ENCODE measurements around the gene DRAXIN.

The DRAXIN gene

GRCh38 chr1:11772458-11772857 lies 80.9 kb downstream of the DRAXIN start:
- no peak overlapping the region for H3K4me2 ChIP-seq

GRCh38 chr1:11774753-11775152 lies 83.2 kb downstream of the DRAXIN start:
- Histone ChIP-seq H3K9ac (no peak overlapping the region), H3K4me3 (IDR thresholded peaks at IDR 0.05; ENCODE audit: insufficient read depth, low read depth, low read length) (no peak overlapping the region), H3K4me2 (no peak overlapping the region), H3K4me1 (ENCODE audit: low read depth, poor library complexity, severe bottlenecking) (no peaks in the 10 kb centered on the region), H3K79me2 (ENCODE audit: insufficient read depth, low read depth) (no peaks in the 10 kb centered on the region), H3K36me3 (ENCODE audit: insufficient read depth) (no peaks in the 10 kb centered on the region), H3K27ac (no peak overlapping the region), H3K27me3 (ENCODE audit: insufficient read depth, low read depth) (peaks cover 13% of the 10 kb centered on the region; the same call in 1 of the 2 replicates), H4K20me1 (ENCODE audit: insufficient read depth) (no peaks in the 10 kb centered on the region), H2AFZ (ENCODE audit: low read depth) (no peak overlapping the region)
- no peak for TF ChIP-seq CTCF (conservative IDR thresholded peaks at IDR 0.05; ENCODE audit: low read depth, low read length)

More at GRCh38 chr1:11772458-11772857, 80.9 kb downstream of the DRAXIN start:
- TF ChIP-seq CTCF (conservative IDR thresholded peaks at IDR 0.05; ENCODE audit: low read depth, low read length), result no peak
- H3K4me3 ChIP-seq (IDR thresholded peaks at IDR 0.05; ENCODE audit: insufficient read depth, low read depth, low read length), result no peak overlapping the region
- no peak overlapping the region for H3K9ac ChIP-seq
- no peak overlapping the region for H2AFZ ChIP-seq (ENCODE audit: low read depth)
- no peaks in the 10 kb centered on the region for H3K36me3 ChIP-seq (ENCODE audit: insufficient read depth)
- H3K27me3 ChIP-seq (ENCODE audit: insufficient read depth, low read depth), result peaks cover 26% of the 10 kb centered on the region
- H3K27ac ChIP-seq, result no peak overlapping the region
- no peaks in the 10 kb centered on the region for H3K4me1 ChIP-seq (ENCODE audit: low read depth, poor library complexity, severe bottlenecking)
- H3K79me2 ChIP-seq (ENCODE audit: insufficient read depth, low read depth), result no peaks in the 10 kb centered on the region
- H4K20me1 ChIP-seq (ENCODE audit: insufficient read depth), result no peaks in the 10 kb centered on the region

Data from KMS-11 (cell line).